Measurements from ENCODE around the gene LCK. TPM values are rescaled to one million over a fixed set of nuclear protein-coding genes. Genes with fewer than 3 reads are reported as not detected.

The LCK gene
- total RNA-seq, 1 donor from 2014 or later: not detected

DNA sequence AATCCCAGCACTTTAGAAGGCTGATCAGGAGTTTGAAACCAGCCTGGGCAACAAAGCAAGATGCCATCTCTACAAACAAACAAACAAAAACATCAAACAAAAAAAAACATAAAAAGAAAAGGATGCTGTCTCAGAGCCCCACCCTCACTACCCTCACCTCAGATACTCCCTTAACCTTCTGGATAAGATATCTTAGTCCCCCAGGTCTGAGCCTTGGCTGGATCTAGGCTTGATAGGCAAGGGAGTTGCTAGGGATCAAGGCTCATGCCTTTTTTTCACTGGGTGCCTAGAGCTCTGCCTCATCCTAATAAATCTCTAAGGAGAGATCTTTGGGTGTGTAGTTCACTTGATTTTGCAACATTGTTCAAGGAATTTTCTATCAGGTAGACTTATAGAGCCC is 48.3 kb downstream of the LCK start:
- no peaks in the 10 kb centered on the region for H3K27me3 Mint-ChIP-seq (ENCODE audit: low read depth)
- peaks cover 16% of the 10 kb centered on the region for H3K36me3 Mint-ChIP-seq (ENCODE audit: low read depth)
- DNase-seq (ENCODE audit: low read depth, low spot score): no peak
- H3K4me3 Mint-ChIP-seq: no peak overlapping the region
- no peak overlapping the region for H3K27ac Mint-ChIP-seq (ENCODE audit: unreplicated experiment)
- H3K9me3 Mint-ChIP-seq: no peaks in the 10 kb centered on the region
- TF ChIP-seq, protein P1, sequence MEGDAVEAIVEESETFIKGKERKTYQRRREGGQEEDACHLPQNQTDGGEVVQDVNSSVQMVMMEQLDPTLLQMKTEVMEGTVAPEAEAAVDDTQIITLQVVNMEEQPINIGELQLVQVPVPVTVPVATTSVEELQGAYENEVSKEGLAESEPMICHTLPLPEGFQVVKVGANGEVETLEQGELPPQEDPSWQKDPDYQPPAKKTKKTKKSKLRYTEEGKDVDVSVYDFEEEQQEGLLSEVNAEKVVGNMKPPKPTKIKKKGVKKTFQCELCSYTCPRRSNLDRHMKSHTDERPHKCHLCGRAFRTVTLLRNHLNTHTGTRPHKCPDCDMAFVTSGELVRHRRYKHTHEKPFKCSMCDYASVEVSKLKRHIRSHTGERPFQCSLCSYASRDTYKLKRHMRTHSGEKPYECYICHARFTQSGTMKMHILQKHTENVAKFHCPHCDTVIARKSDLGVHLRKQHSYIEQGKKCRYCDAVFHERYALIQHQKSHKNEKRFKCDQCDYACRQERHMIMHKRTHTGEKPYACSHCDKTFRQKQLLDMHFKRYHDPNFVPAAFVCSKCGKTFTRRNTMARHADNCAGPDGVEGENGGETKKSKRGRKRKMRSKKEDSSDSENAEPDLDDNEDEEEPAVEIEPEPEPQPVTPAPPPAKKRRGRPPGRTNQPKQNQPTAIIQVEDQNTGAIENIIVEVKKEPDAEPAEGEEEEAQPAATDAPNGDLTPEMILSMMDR (conservative IDR thresholded peaks at IDR 0.05): no peak
- peaks cover 21% of the 10 kb centered on the region for H3K4me1 Mint-ChIP-seq

DNA sequence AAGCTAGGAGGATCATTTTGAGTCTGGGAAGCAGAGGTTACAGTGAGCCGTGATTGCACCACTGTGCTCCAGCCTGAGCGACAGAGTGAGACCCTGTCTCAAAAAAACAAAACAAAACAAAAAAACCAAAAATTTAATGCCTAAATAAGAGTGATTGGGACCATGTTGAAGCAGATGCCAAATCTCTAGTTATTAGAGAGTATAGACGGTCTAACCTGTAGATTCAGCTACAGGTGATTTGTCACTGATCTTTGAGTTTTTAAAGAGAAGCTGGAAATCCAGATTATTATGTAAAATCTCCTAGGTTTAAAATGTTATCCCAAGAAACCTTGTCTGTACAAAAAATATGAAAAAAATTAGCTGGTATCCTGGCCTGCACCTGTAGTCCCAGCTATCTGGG is 52.3 kb downstream of the LCK start:
- no peak for DNase-seq (ENCODE audit: low read depth, low spot score)
- H3K27ac Mint-ChIP-seq (ENCODE audit: unreplicated experiment): no peak overlapping the region
- no peaks in the 10 kb centered on the region for H3K27me3 Mint-ChIP-seq (ENCODE audit: low read depth)
- H3K4me1 Mint-ChIP-seq: peaks cover 5% of the 10 kb centered on the region
- H3K4me3 Mint-ChIP-seq: no peak overlapping the region
- H3K36me3 Mint-ChIP-seq (ENCODE audit: low read depth): peaks cover 23% of the 10 kb centered on the region
- TF ChIP-seq, protein P1 (conservative IDR thresholded peaks at IDR 0.05): no peak
- no peaks in the 10 kb centered on the region for H3K9me3 Mint-ChIP-seq

DNA sequence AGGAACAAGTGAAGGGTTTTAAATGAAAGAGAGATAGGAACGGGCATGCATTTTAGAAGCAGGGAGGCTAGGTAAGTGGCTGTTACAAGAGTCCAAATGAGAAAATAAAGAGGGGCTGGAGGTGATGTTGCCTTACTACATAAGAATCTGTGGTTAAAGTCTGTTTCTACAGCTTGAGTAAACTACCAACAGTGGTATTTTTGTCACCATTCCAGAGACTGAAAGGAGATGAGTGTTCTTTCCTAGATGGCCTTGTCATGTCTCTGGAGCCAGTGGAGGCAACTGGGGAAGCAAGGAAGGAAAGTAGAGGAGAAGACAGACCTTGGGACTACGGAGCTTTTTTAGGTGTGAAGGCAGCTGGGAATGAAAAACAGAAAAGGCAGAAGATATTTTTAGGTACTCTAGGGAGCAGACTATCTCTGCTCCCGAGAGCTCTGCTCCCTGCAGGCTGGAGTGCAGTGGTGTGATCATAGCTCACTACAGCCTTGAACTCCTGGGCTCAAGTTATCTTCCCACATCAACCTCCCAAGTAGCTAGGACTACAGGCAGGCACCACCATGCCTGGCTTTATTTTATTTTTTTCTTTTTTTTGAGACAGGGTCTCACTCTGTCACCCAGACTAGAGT is 53.0 kb downstream of the LCK start:
- Mint-ChIP-seq H3K27ac (ENCODE audit: unreplicated experiment) (no peak overlapping the region), H3K27me3 (ENCODE audit: low read depth) (no peaks in the 10 kb centered on the region), H3K4me3 (no peak overlapping the region), H3K9me3 (no peaks in the 10 kb centered on the region), H3K4me1 (peaks cover 5% of the 10 kb centered on the region), H3K36me3 (ENCODE audit: low read depth) (peaks cover 23% of the 10 kb centered on the region)
- no peak for DNase-seq (ENCODE audit: low read depth, low spot score)
- TF ChIP-seq, protein P1 (conservative IDR thresholded peaks at IDR 0.05): no peak

GRCh38 chr1:32305310-32305709 is 54.2 kb downstream of the LCK start:
- Mint-ChIP-seq H3K4me3 (no peak overlapping the region), H3K27me3 (ENCODE audit: low read depth) (no peaks in the 10 kb centered on the region), H3K27ac (ENCODE audit: unreplicated experiment) (no peak overlapping the region), H3K4me1 (peaks cover 12% of the 10 kb centered on the region), H3K9me3 (no peaks in the 10 kb centered on the region), H3K36me3 (ENCODE audit: low read depth) (peaks cover 23% of the 10 kb centered on the region)
- TF ChIP-seq, protein P1 (conservative IDR thresholded peaks at IDR 0.05): no peak
- DNase-seq (ENCODE audit: low read depth, low spot score): no peak

DNA sequence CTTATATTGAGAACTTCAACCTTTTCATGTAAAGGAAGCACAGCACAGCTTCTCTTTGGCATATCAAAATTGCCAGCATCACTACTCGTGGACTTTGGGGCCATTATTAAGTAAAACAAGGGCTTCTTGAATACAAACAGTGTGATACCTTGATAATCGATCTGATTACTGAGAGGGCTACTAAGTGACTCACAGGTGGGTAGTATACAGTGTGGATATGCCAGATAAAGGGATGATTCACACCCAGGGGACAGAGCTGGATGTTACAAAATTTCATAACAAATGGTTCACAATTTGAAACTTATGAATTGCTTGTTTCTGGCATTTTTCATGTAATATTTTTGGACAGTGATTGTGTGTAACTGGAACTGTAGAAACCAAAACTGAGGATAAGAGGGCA is 56.3 kb downstream of the LCK start:
- Mint-ChIP-seq H3K9me3 (no peaks in the 10 kb centered on the region), H3K27me3 (ENCODE audit: low read depth) (no peaks in the 10 kb centered on the region), H3K36me3 (ENCODE audit: low read depth) (peaks cover 19% of the 10 kb centered on the region), H3K27ac (ENCODE audit: unreplicated experiment) (no peak overlapping the region), H3K4me1 (peaks cover 15% of the 10 kb centered on the region), H3K4me3 (no peak overlapping the region)
- DNase-seq (ENCODE audit: low read depth, low spot score): no peak
- TF ChIP-seq, protein P1 (conservative IDR thresholded peaks at IDR 0.05): no peak

Data from neural crest cell (in vitro differentiated cells).